Keratinocyte (primary cell): Measurements from ENCODE around the gene BABAM2. TPM values are rescaled to one million over a fixed set of nuclear protein-coding genes. Genes with fewer than 3 reads are reported as not detected.

Experiments used
- DNase-seq: peaks from one replicate; pipeline ENCODE4 v3.0.0-alpha.2; 2011; ENCODE audit warnings: low read depth, missing footprints, low spot score
- FAIRE-seq: peaks from 2 replicates; lab custom pipeline; 2011; peaks lifted over from hg19 to GRCh38; lab: Jason Lieb, UNC
- H2AFZ ChIP-seq: 2 replicates; pipeline ENCODE4 v1.6.0; 2012; ENCODE audit warnings: low read length, control low read depth, inconsistent platforms; ENCODE audit not compliant: control insufficient read depth
- H3K27ac ChIP-seq: 2 replicates; pipeline ENCODE4 v1.5.1; 2011; ENCODE audit warnings: low read length; ENCODE audit not compliant: control insufficient read depth, insufficient read depth
- H3K27me3 ChIP-seq: 3 replicates; pipeline ENCODE4 v1.6.0; 2011; ENCODE audit warnings: low read length; ENCODE audit not compliant: control insufficient read depth, insufficient read depth; ENCODE audit errors: extremely low read depth
- H3K36me3 ChIP-seq, 2 experiments: 2 replicates in 1 of 2; 3 replicates in 1 of 2; pipeline ENCODE4 v1.5.1; 2011; ENCODE audit warnings: low read length in 2 of 2, mild to moderate bottlenecking in 1 of 2; ENCODE audit not compliant: control insufficient read depth in 2 of 2, insufficient read depth in 2 of 2; ENCODE audit errors: extremely low read depth in 1 of 2
- H3K4me1 ChIP-seq: 3 replicates; pipeline ENCODE4 v1.5.1; 2011; ENCODE audit warnings: low read length; ENCODE audit not compliant: control insufficient read depth, insufficient read depth; ENCODE audit errors: extremely low read depth
- H3K4me2 ChIP-seq: 3 replicates; pipeline ENCODE4 v1.6.0; 2011; ENCODE audit warnings: low read depth, low read length; ENCODE audit not compliant: control insufficient read depth, insufficient read depth; ENCODE audit errors: extremely low read depth
- H3K4me3 ChIP-seq, 3 experiments: fragments of 200-600 bp in 1 of 3; sonication (generic) in 1 of 3; 2 replicates in 2 of 3; 3 replicates in 1 of 3; pipeline ENCODE4 v1.5.1; 2011 to 2016; ENCODE audit warnings: low read length in 3 of 3, mild to moderate bottlenecking in 3 of 3, control low read depth in 2 of 3, inconsistent platforms in 1 of 3, low read depth in 1 of 3, mixed read lengths in 1 of 3, mixed run types in 1 of 3, moderate library complexity in 1 of 3; ENCODE audit not compliant: control insufficient read depth in 2 of 3, insufficient read depth in 2 of 3; ENCODE audit errors: extremely low read depth in 1 of 3
- H3K79me2 ChIP-seq: 2 replicates; pipeline ENCODE4 v1.6.0; 2012; ENCODE audit warnings: low read length; ENCODE audit not compliant: control insufficient read depth, insufficient read depth
- H3K9ac ChIP-seq: 3 replicates; pipeline ENCODE4 v1.6.0; 2011; ENCODE audit warnings: low read length; ENCODE audit not compliant: control insufficient read depth, insufficient read depth; ENCODE audit errors: extremely low read depth
- H3K9me1 ChIP-seq: 3 replicates; pipeline ENCODE4 v1.6.0; 2011; ENCODE audit warnings: low read length; ENCODE audit not compliant: control insufficient read depth, insufficient read depth; ENCODE audit errors: extremely low read depth
- H3K9me3 ChIP-seq: 2 replicates; pipeline ENCODE4 v1.5.1; 2012; ENCODE audit warnings: low read depth, low read length; ENCODE audit not compliant: control insufficient read depth
- H4K20me1 ChIP-seq: 3 replicates; pipeline ENCODE4 v1.6.0; 2011; ENCODE audit warnings: low read length; ENCODE audit not compliant: control insufficient read depth, insufficient read depth; ENCODE audit errors: extremely low read depth
- EZH2 ChIP-seq: IDR thresholded peaks from one replicate; pipeline ENCODE4 v1.6.1; 2012; ENCODE audit warnings: inconsistent platforms, mild to moderate bottlenecking, low read length, moderate library complexity
- dilution Hi-C: fragments of 300-500 bp; cut with MboI; formaldehyde crosslinking; loops from one replicate; pipeline ENCODE4 v1.7.0; 2020; ENCODE audit warnings: low sequenced_read_pairs; ENCODE audit not compliant: extremely low pct_ligation_motif_present
- polyA plus RNA-seq, 5 experiments: library from polyadenylated mRNA; depleted of rRNA in 3 of 5; stranded (reverse) in 3 of 5; stranded (forward) in 1 of 5; unstranded in 1 of 5; fragments of >200 nt; gene quantifications; 1 replicate in 1 of 5; 2 replicates in 3 of 5; 3 replicates in 1 of 5; pipeline versions ENCODE4 v1.2.1 to v1.2.3, GENCODE V29; 2011 to 2012; ENCODE audit warnings: missing spikeins in 2 of 5, low read depth in 1 of 5, low replicate concordance in 1 of 5
- TF ChIP-seq, protein P1 (sequence below), 3 experiments: IDR thresholded peaks in 1 of 3; conservative IDR thresholded peaks in 1 of 3; optimal IDR thresholded peaks in 1 of 3; 2 replicates in 2 of 3; 3 replicates in 1 of 3; pipeline versions ENCODE3 to v1.5.1; 2011; ENCODE audit warnings: low read length in 3 of 3, mild to moderate bottlenecking in 3 of 3, moderate library complexity in 2 of 3, control low read depth in 1 of 3, inconsistent platforms in 1 of 3; ENCODE audit not compliant: insufficient read depth in 2 of 3; ENCODE audit errors: extremely low read depth in 1 of 3

The BABAM2 gene
- polyA plus RNA-seq, 1 donor (not counting 4 experiments of a cell fraction or from before 2014, with no cell fraction given), result 29.8 TPM

DNA sequence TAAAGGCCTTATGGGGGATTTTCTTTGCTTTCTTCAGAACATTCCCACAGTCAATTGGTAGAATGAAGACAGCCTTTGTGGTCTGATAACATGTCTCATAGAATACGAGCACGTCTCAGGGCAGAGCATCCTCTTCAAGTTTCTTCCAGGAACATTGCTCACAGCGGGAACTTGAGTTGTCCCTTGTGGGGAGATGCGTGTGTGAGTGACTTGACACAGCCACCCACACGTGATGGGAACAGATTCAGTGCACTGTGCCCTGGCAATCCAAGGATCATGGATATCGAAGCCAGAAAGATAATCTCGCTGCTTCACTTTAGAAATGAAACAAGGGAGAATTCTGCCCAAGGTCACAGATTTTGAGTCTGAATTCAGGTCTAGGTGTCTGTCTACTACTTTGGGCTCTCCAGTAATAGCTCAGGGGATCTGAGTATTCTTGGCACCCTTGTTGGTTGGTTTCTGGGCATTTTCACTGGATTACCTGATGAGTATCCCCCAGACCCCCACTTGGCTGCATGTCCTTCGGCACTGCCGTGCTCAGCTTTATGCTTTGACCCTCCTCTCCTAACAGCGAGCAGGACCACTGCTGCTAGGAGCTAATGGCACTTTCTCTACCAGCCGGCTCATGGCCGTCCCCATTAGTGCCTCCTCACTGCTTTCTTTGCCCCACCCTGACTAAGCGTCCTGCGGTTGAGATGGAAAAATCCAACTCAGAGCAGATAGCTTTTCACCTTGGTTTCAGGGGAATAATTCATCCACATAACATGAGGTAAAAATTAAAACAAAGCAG, 426.2 kb downstream of the BABAM2 start:
- H3K27ac ChIP-seq, result no peak overlapping the region
- no peak overlapping the region for H3K4me2 ChIP-seq
- no peak overlapping the region for H2AFZ ChIP-seq
- TF ChIP-seq, protein P1, sequence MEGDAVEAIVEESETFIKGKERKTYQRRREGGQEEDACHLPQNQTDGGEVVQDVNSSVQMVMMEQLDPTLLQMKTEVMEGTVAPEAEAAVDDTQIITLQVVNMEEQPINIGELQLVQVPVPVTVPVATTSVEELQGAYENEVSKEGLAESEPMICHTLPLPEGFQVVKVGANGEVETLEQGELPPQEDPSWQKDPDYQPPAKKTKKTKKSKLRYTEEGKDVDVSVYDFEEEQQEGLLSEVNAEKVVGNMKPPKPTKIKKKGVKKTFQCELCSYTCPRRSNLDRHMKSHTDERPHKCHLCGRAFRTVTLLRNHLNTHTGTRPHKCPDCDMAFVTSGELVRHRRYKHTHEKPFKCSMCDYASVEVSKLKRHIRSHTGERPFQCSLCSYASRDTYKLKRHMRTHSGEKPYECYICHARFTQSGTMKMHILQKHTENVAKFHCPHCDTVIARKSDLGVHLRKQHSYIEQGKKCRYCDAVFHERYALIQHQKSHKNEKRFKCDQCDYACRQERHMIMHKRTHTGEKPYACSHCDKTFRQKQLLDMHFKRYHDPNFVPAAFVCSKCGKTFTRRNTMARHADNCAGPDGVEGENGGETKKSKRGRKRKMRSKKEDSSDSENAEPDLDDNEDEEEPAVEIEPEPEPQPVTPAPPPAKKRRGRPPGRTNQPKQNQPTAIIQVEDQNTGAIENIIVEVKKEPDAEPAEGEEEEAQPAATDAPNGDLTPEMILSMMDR (optimal IDR thresholded peaks at IDR 0.05 in 1 of 3, IDR thresholded peaks at IDR 0.05 in 1 of 3, conservative IDR thresholded peaks at IDR 0.05 in 1 of 3; ENCODE audit: extremely low read depth in 1 of 3, insufficient read depth in 2 of 3, low read length in 3 of 3), result no peak
- TF ChIP-seq EZH2, result no peak
- no peaks in the 10 kb centered on the region for H3K36me3 ChIP-seq
- dilution Hi-C loops, result no loop called here
- H4K20me1 ChIP-seq, result no peaks in the 10 kb centered on the region
- H3K27me3 ChIP-seq, result no peaks in the 10 kb centered on the region
- no peaks in the 10 kb centered on the region for H3K4me1 ChIP-seq
- H3K9me3 ChIP-seq, result no peaks in the 10 kb centered on the region
- H3K9ac ChIP-seq, result no peak overlapping the region
- FAIRE-seq (no peak), DNase-seq (no peak)
- H3K79me2 ChIP-seq, result no peaks in the 10 kb centered on the region
- no peaks in the 10 kb centered on the region for H3K9me1 ChIP-seq
- H3K4me3 ChIP-seq, result no peak overlapping the region

DNA sequence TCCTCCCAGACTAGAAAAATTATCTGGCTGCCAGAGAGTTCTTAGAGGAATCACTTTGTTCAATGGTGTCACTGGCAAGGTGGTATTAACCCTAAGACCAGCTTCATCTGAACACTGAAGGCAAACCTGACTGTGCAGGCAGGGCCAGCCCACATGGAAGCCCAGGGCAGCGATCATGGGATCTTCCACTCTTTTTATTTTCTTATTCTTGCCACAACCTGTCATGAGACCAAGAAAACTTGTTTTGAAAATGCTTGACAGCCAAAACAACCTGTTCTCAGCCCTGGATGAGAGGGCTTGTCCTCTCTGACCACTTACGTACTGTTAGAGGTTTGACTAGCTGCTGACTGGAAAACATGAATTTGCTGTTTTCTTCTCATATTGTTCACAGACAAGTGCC, 426.9 kb downstream of the BABAM2 start:
- no peaks in the 10 kb centered on the region for H3K36me3 ChIP-seq
- H3K4me2 ChIP-seq, result no peak overlapping the region
- no peak overlapping the region for H2AFZ ChIP-seq
- H3K27ac ChIP-seq, result no peak overlapping the region
- no peaks in the 10 kb centered on the region for H3K79me2 ChIP-seq
- FAIRE-seq (no peak), DNase-seq (no peak)
- no peak for TF ChIP-seq EZH2
- TF ChIP-seq, protein P1 (optimal IDR thresholded peaks at IDR 0.05 in 1 of 3, IDR thresholded peaks at IDR 0.05 in 1 of 3, conservative IDR thresholded peaks at IDR 0.05 in 1 of 3; ENCODE audit: extremely low read depth in 1 of 3, insufficient read depth in 2 of 3, low read length in 3 of 3), result no peak
- dilution Hi-C loops, result no loop called here
- no peaks in the 10 kb centered on the region for H3K4me1 ChIP-seq
- H3K9me1 ChIP-seq, result no peaks in the 10 kb centered on the region
- H3K9ac ChIP-seq, result no peak overlapping the region
- no peak overlapping the region for H3K4me3 ChIP-seq
- H3K27me3 ChIP-seq, result no peaks in the 10 kb centered on the region
- H3K9me3 ChIP-seq, result no peaks in the 10 kb centered on the region
- H4K20me1 ChIP-seq, result no peaks in the 10 kb centered on the region
